ENCODE data around the gene NKX6-1.

NKX6-1 gene

GRCh38 chr4:84498935-84499623 lies at the start of gene NKX6-1:
TSS of gene NKX6-1 (minus strand) at chr4:84499292. CDS start at chr4:84498228, 1,064 bp downstream.
- DNase-seq, result peak; percentile 66

- DNase-seq, result no peak
These were observed 48.1 kb upstream of the NKX6-1 start for GRCh38 chr4:84547211-84547610.

GRCh38 chr4:84545093-84545492 lies 46.0 kb upstream of the NKX6-1 start:
- DNase-seq, result no peak

DNA sequence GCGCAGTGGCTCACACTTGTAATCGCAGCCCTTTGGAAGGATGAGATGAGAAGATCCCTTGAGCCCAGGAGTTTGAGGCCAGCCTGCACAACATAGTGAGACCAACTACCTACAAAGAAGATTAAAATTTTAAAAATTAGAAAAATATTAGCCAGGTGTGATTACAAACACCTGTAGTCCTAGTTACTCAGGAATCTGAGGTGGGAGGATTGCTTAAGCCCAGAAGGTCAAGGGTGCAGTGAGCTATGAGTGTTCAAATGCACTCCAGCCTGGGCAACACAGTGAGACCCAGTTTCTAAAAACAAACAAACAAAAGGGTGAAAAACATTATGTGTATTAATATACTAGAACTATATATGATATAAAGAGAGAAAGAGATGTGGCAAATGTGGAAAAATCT lies 36.8 kb upstream of the NKX6-1 start:
- no peak for DNase-seq

DNA sequence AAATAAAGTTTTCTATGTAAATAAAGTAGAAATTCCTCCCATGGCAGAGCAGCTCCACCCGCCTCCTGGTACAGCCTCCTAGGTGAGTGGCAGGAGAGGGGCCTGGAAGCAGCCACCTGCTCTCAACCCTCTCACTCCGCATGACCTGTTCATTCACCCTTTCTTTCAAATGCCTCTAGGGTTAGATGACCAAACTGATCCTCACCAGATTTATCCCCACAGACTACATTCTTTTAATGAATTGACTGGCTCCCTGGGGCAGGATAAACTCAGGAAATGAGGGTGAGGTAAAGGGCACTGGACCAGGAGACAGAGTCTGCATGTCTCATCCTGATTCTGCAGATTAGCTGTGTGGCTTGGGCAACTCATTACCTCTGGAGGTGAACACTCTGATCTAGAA lies 32.6 kb upstream of the NKX6-1 start:
- DNase-seq, result no peak

- peak; percentile 5 for DNase-seq
These were observed 31.8 kb upstream of the NKX6-1 start for GRCh38 chr4:84530871-84531270.

DNA sequence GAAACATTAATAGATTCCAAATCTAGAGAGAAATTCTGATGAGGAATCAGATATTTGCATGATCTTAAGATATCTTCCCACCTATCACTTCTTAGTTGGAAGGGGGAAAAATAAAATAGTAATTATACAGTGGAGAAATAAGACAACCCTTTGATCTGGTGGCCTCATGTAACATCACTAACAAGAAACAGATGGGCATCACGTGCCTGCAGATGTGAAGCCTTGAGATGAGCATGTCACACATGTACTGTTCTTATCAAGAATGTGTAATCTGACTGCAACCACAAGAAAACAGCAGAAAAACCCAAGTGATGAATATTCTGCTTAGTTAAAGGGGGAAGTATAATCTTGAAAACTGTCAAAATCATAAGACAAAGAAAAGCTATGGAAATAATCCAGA lies 31.4 kb upstream of the NKX6-1 start:
- DNase-seq, result peak; percentile 11

GRCh38 chr4:84529169-84529751 lies 30.2 kb upstream of the NKX6-1 start:
- peak; percentile 9 for DNase-seq

DNA sequence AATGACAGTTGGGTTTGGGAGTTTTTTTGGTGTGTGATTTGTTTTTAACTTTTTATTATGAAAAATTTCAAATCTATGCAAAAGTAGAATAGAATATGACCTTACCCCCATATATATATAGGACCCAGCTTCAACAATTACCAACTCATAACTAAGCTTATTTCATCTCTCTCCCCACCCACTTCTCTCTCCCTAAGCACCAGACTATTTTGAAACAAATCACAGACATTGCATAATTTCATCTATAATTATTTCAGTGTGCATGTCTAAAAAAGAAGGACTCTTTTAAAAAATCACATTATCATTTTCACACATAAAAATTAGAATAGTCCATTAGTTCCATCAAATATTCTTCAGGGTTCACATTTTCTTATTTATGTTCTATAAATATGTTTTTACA lies 28.3 kb upstream of the NKX6-1 start:
- no peak for DNase-seq

GRCh38 chr4:84515075-84515474 lies 16.0 kb upstream of the NKX6-1 start:
- no peak for DNase-seq

GRCh38 chr4:84512277-84512676 lies 13.2 kb upstream of the NKX6-1 start:
- DNase-seq, result no peak

GRCh38 chr4:84511703-84512102 lies 12.6 kb upstream of the NKX6-1 start:
- DNase-seq, result no peak

- DNase-seq, result no peak
These were observed 8.8 kb upstream of the NKX6-1 start for GRCh38 chr4:84507941-84508340.

- DNase-seq, result no peak
These were observed 5.7 kb upstream of the NKX6-1 start for GRCh38 chr4:84504821-84505220.

DNA sequence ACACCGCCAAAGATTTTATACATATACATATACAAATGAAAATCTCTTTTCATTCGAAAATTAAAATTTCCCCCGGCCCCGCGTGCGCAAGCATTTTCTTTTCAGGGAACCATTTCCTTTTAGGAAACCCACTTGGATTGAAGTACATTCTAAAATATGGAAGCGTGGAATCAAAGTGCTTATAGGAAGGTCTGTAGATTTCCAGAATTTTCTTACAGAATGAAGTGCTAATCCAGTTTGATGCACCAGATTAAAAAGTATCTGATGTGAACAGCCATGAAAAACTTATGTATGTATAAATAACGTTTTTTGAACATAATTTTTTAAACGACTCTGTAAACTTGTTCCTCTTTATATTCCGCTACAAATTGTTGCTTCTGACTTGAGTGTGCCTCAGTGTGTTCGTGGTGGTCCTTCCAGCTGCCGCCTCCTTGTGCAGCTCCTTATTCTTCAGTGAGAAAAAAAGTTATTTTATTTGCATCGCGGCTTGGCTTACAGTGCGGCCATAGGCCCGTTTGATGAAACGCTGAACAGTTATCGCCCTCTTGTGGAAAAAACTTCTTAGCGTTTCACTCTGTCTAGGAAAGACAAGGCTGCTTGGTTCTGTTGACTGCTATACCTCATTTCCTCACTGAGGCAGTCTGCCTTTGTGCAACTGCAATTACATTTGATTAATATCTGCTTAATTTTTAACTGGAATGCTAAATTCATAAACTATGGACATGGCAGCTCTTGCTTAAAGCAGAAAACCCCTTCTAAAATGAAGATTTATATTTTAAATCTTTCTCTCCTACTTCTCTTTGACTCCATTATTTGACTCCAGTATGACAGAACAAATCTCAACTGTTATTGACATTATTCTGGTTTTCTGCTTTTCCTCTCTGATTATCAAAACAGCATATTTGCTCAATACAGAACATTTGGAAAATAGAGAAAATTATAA lies 4.7 kb upstream of the NKX6-1 start:
- peak; percentile 56 for DNase-seq

- DNase-seq, result no peak
These were observed 3.9 kb upstream of the NKX6-1 start for GRCh38 chr4:84502955-84503373.

GRCh38 chr4:84502333-84502954 lies 3.4 kb upstream of the NKX6-1 start:
- DNase-seq, result no peak

- DNase-seq, result no peak
These were observed 2.7 kb upstream of the NKX6-1 start for GRCh38 chr4:84501721-84502267.

DNA sequence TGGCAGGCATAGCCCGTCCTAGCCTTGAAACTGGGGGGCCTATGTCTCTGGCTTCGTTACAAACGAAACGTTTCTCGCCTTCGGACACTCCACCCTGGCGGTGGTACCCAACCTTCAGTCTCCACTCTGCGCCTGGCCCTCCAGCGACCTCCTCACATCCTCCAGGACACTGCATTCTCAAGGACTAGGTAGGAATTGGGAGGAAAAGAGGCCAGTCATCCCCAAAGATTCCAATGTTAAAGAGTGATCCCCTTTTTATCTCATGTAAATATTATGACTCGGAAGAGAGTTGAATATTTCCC lies 2.1 kb upstream of the NKX6-1 start:
- DNase-seq, result no peak

DNA sequence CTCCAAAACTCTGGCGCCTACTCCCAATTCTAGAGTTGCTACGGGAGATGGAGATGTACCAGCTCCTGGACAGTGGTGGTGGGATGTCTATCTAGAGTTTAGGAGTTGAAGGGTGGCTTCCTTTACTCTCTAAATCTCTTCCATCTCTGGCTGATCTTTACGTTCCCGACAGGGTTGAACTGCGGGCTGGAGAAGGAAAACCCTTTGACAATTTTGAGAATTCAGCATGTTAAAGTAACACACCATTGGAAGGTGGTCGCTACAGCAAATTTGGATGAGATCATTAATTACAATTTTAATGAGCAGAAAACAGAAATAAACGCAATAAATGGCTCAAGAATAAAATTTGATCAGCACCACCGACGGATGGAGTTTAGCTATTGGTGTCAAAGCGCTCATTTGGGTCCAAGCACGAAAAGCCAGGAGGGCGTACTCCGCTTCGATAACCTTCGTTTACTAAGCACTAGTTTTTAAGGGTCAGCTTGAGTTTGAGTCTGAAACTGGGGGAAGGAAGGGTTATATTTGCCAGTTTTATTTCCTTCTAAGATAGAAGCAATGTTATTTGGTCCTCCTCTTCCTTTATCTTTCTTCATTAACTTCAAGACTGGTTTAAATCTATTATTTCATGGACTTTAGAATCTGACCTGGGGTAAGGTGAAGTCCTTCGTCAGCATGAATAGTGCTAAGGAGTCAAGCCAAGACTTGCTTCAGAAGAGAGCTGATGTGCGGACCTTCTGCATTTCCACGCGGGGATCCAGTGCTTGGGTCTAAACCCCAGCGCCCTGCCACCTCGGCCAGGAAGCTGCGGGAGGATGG lies 1.5 kb upstream of the NKX6-1 start:
- DNase-seq, result no peak

- DNase-seq, result no peak
These were observed 511 bp upstream of the NKX6-1 start for GRCh38 chr4:84499624-84499982.

- peak; percentile 10 for DNase-seq
These were observed 723 bp downstream of the NKX6-1 start for GRCh38 chr4:84498203-84498934.

All from fibroblast of skin of right quadriceps (primary cell).